ENCODE measurements around the gene NCOR1. TPM values are rescaled to one million over a fixed set of nuclear protein-coding genes. Genes with fewer than 3 reads are reported as not detected.

NCOR1 gene
- total and polyA plus RNA-seq, 2 of the 8 experiments (the other 6 are each of a cell fraction or from before 2014, with no cell fraction given), result 65.4 to 142 TPM

DNA sequence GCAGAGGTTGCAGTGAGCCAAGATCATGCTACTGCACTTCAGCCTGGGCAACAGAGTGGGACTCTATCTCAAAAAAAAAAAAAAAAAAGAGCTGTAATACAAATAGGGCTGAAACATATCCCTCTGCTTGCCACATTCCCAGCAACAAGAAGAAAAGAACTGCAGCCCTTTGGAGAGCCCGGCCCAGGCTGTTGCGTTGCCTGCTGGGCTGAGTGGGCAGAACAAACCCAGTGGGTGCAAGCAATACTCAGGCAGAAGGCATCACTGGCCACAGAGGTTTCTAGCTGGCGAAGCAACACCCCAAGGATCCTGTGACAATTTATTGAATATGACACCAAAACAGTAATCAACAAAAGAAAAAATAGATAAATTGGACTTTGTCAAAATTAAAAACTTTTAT lies 45.7 kb upstream of the NCOR1 start (continued):
- TF ChIP-seq, protein P1, sequence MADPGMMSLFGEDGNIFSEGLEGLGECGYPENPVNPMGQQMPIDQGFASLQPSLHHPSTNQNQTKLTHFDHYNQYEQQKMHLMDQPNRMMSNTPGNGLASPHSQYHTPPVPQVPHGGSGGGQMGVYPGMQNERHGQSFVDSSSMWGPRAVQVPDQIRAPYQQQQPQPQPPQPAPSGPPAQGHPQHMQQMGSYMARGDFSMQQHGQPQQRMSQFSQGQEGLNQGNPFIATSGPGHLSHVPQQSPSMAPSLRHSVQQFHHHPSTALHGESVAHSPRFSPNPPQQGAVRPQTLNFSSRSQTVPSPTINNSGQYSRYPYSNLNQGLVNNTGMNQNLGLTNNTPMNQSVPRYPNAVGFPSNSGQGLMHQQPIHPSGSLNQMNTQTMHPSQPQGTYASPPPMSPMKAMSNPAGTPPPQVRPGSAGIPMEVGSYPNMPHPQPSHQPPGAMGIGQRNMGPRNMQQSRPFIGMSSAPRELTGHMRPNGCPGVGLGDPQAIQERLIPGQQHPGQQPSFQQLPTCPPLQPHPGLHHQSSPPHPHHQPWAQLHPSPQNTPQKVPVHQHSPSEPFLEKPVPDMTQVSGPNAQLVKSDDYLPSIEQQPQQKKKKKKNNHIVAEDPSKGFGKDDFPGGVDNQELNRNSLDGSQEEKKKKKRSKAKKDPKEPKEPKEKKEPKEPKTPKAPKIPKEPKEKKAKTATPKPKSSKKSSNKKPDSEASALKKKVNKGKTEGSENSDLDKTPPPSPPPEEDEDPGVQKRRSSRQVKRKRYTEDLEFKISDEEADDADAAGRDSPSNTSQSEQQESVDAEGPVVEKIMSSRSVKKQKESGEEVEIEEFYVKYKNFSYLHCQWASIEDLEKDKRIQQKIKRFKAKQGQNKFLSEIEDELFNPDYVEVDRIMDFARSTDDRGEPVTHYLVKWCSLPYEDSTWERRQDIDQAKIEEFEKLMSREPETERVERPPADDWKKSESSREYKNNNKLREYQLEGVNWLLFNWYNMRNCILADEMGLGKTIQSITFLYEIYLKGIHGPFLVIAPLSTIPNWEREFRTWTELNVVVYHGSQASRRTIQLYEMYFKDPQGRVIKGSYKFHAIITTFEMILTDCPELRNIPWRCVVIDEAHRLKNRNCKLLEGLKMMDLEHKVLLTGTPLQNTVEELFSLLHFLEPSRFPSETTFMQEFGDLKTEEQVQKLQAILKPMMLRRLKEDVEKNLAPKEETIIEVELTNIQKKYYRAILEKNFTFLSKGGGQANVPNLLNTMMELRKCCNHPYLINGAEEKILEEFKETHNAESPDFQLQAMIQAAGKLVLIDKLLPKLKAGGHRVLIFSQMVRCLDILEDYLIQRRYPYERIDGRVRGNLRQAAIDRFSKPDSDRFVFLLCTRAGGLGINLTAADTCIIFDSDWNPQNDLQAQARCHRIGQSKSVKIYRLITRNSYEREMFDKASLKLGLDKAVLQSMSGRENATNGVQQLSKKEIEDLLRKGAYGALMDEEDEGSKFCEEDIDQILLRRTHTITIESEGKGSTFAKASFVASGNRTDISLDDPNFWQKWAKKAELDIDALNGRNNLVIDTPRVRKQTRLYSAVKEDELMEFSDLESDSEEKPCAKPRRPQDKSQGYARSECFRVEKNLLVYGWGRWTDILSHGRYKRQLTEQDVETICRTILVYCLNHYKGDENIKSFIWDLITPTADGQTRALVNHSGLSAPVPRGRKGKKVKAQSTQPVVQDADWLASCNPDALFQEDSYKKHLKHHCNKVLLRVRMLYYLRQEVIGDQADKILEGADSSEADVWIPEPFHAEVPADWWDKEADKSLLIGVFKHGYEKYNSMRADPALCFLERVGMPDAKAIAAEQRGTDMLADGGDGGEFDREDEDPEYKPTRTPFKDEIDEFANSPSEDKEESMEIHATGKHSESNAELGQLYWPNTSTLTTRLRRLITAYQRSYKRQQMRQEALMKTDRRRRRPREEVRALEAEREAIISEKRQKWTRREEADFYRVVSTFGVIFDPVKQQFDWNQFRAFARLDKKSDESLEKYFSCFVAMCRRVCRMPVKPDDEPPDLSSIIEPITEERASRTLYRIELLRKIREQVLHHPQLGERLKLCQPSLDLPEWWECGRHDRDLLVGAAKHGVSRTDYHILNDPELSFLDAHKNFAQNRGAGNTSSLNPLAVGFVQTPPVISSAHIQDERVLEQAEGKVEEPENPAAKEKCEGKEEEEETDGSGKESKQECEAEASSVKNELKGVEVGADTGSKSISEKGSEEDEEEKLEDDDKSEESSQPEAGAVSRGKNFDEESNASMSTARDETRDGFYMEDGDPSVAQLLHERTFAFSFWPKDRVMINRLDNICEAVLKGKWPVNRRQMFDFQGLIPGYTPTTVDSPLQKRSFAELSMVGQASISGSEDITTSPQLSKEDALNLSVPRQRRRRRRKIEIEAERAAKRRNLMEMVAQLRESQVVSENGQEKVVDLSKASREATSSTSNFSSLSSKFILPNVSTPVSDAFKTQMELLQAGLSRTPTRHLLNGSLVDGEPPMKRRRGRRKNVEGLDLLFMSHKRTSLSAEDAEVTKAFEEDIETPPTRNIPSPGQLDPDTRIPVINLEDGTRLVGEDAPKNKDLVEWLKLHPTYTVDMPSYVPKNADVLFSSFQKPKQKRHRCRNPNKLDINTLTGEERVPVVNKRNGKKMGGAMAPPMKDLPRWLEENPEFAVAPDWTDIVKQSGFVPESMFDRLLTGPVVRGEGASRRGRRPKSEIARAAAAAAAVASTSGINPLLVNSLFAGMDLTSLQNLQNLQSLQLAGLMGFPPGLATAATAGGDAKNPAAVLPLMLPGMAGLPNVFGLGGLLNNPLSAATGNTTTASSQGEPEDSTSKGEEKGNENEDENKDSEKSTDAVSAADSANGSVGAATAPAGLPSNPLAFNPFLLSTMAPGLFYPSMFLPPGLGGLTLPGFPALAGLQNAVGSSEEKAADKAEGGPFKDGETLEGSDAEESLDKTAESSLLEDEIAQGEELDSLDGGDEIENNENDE (IDR thresholded peaks at IDR 0.05; ENCODE audit: insufficient replicate concordance, low read length), result no peak
